Natural killer cell treated with Interleukin-12 subunit alpha and Interleukin-12 subunit beta and Interleukin-15 and Interleukin-18, amount 100 ng/mL, for 72 hours (primary cell): ENCODE data around the gene PIGBOS1. TPM values are rescaled to one million over a fixed set of nuclear protein-coding genes. Genes with fewer than 3 reads are reported as not detected.
A peak's percentile ranks its signal among the peaks of the same experiment; 100 is the strongest.
"Not testable (repeated sequence)": the region's sequence is repeated elsewhere in the genome, so short reads cannot be mapped to it uniquely, and the experiment has no call there.

Experiments
- ATAC-seq, 2 donors: fragments of 150-1000 bp; cut with Tn5 transposase in 1 of 2; sonication (Bioruptor Pico), chemical (Tn5 transposase) in 1 of 2; 2 replicates each; pipeline ENCODE4 v1.10.0; 2021
- DNase-seq: peaks from one replicate; pipeline ENCODE4 v3.0.0; 2022; ENCODE audit warnings: low spot score
- H3K27ac Mint-ChIP-seq, 2 donors: 1 replicate in 1 of 2; 2 replicates in 1 of 2; pipeline ENCODE4 v1.8.0; 2022; ENCODE audit warnings: mixed read lengths in 2 of 2, mild to moderate bottlenecking in 1 of 2, moderate library complexity in 1 of 2
- H3K27me3 Mint-ChIP-seq, 2 donors: 1 replicate in 1 of 2; 2 replicates in 1 of 2; pipeline ENCODE4 v1.8.0; 2022; ENCODE audit warnings: mixed read lengths in 2 of 2
- H3K36me3 Mint-ChIP-seq: one replicate; pipeline ENCODE4 v1.8.0; 2022; ENCODE audit warnings: mixed read lengths
- H3K4me1 Mint-ChIP-seq, 2 donors: 1 replicate in 1 of 2; 2 replicates in 1 of 2; pipeline ENCODE4 v1.8.0; 2022; ENCODE audit warnings: low read depth in 2 of 2, mixed read lengths in 2 of 2, mild to moderate bottlenecking in 1 of 2
- H3K4me3 Mint-ChIP-seq: one replicate; pipeline ENCODE4 v1.8.0; 2022; ENCODE audit warnings: mixed read lengths
- H3K9me3 Mint-ChIP-seq: 2 replicates; pipeline ENCODE4 v1.8.0; 2022; ENCODE audit warnings: mixed read lengths
- total RNA-seq, 2 donors: library from RNA; stranded (reverse); gene quantifications; one replicate each; pipeline ENCODE4 v1.2.3, GENCODE V29; 2022

Gene PIGBOS1
- total RNA-seq, 2 donors from 2014 or later: 13.2 to 13.3 TPM

- Mint-ChIP-seq H3K36me3 (peaks cover 32% of the 10 kb centered on the region), H3K4me1 (peaks cover 72 to 74% of the 10 kb centered on the region in 2 donors), H3K4me3 (peak overlapping the region; percentile 84), H3K27ac (peak overlapping the region; percentile 97 to 99)
- H3K27me3 Mint-ChIP-seq, DNase-seq, ATAC-seq, H3K9me3 Mint-ChIP-seq: not testable (repeated sequence)
These were observed 32.3 kb downstream of the PIGBOS1 start for GRCh38 chr15:55286442-55287189.

DNA sequence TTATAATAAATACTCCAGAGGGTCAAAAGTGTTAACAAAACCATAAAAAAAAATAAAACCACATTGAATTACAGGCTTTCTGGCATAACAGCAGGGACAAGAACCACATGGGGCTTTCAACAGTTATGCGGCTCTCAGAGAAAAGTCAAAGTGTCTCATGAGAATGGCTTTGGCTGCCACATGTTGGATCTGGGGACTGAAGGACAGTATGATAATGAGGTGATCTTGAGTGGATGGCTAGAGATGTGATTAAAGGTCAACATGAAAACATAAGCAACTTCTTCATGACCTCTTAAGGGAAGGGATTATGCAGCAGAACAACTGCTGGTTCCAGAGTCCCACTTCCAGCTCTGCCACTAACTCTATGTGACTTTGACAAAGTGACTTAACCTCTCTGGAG, 34.5 kb downstream of the PIGBOS1 start:
- peak overlapping the region; percentile 97 to 99 for H3K27ac Mint-ChIP-seq
- ATAC-seq: no peak
- H3K4me3 Mint-ChIP-seq: peak overlapping the region; percentile 84
- H3K4me1 Mint-ChIP-seq: peaks cover 87 to 90% of the 10 kb centered on the region in 2 donors
- H3K27me3 Mint-ChIP-seq: no peaks in the 10 kb centered on the region
- peaks cover 39% of the 10 kb centered on the region for H3K36me3 Mint-ChIP-seq
- no peaks in the 10 kb centered on the region for H3K9me3 Mint-ChIP-seq
- DNase-seq: no peak

- Mint-ChIP-seq H3K27ac (peak overlapping the region; percentile 97 to 99), H3K27me3 (no peaks in the 10 kb centered on the region), H3K4me3 (peak overlapping the region; percentile 84), H3K4me1 (peaks cover 89 to 95% of the 10 kb centered on the region in 2 donors), H3K9me3 (no peaks in the 10 kb centered on the region), H3K36me3 (peaks cover 35% of the 10 kb centered on the region)
- DNase-seq (no peak), ATAC-seq (peak in 1 of 2 donors; percentile 51)
These were observed 35.4 kb downstream of the PIGBOS1 start for GRCh38 chr15:55283379-55284147.

DNA sequence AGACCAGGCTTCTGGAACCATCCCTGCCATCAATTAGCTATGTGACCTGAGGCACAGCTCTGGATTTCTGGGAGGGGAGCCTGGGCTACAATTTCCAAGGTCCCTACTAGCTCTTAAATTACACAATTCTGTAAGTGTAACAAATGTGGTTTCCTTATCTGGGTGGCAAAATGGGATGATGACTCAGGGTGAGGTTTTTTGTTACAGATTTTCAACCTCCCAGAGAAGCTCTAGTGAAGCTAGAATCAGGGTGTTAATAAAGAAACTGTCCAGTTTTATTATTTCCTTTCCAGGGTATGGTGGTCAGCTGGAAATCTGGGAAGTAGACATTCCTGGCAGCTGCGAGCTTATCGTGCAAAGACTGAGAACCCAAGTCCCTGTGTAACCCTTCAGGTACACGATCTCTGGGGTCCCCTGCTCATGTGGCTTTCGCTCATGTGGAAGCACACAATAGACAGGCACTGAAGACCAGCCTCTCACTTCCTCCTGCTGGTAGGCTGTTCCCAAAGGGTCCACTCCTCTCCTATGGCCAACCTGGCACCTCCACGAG, 36.6 kb downstream of the PIGBOS1 start:
- peak; percentile 56 to 77 for ATAC-seq
- peaks cover 34% of the 10 kb centered on the region for H3K36me3 Mint-ChIP-seq
- H3K4me3 Mint-ChIP-seq: peak overlapping the region; percentile 84
- peak overlapping the region; percentile 97 to 99 for H3K27ac Mint-ChIP-seq
- no peaks in the 10 kb centered on the region for H3K9me3 Mint-ChIP-seq
- H3K27me3 Mint-ChIP-seq: no peaks in the 10 kb centered on the region
- DNase-seq: peak; percentile 77
- peaks cover 92 to 96% of the 10 kb centered on the region in 2 donors for H3K4me1 Mint-ChIP-seq

- ATAC-seq (no peak), DNase-seq (no peak)
- H3K27me3 Mint-ChIP-seq: no peaks in the 10 kb centered on the region
- peak overlapping the region; percentile 97 to 99 for H3K27ac Mint-ChIP-seq
- peak overlapping the region; percentile 84 for H3K4me3 Mint-ChIP-seq
- peaks cover 93 to 96% of the 10 kb centered on the region in 2 donors for H3K4me1 Mint-ChIP-seq
- no peaks in the 10 kb centered on the region for H3K9me3 Mint-ChIP-seq
- peaks cover 34% of the 10 kb centered on the region for H3K36me3 Mint-ChIP-seq
These were observed 37.2 kb downstream of the PIGBOS1 start for GRCh38 chr15:55281517-55282228.

- Mint-ChIP-seq H3K4me3 (peak overlapping the region; percentile 84), H3K4me1 (peaks cover 88 to 96% of the 10 kb centered on the region in 2 donors), H3K27ac (peak overlapping the region; percentile 97 to 99), H3K36me3 (peaks cover 27% of the 10 kb centered on the region)
- H3K9me3 Mint-ChIP-seq, ATAC-seq, DNase-seq, H3K27me3 Mint-ChIP-seq: not testable (repeated sequence)
These were observed 38.3 kb downstream of the PIGBOS1 start for GRCh38 chr15:55280589-55280988.

- peak overlapping the region; percentile 97 to 99 for H3K27ac Mint-ChIP-seq
- H3K36me3 Mint-ChIP-seq: peaks cover 27% of the 10 kb centered on the region
- H3K27me3 Mint-ChIP-seq: no peaks in the 10 kb centered on the region
- peak; percentile 83 to 84 for ATAC-seq
- peaks cover 88 to 96% of the 10 kb centered on the region in 2 donors for H3K4me1 Mint-ChIP-seq
- DNase-seq: peak; percentile 84
- H3K9me3 Mint-ChIP-seq: no peaks in the 10 kb centered on the region
- H3K4me3 Mint-ChIP-seq: peak overlapping the region; percentile 84
These were observed 39.1 kb downstream of the PIGBOS1 start for GRCh38 chr15:55279746-55280351.

GRCh38 chr15:55279100-55279745, 39.7 kb downstream of the PIGBOS1 start:
- Mint-ChIP-seq H3K4me3 (peak overlapping the region; percentile 84), H3K27me3 (no peaks in the 10 kb centered on the region), H3K4me1 (peaks cover 82 to 92% of the 10 kb centered on the region in 2 donors), H3K9me3 (no peaks in the 10 kb centered on the region), H3K27ac (peak overlapping the region; percentile 97 to 99), H3K36me3 (peaks cover 24% of the 10 kb centered on the region)
- DNase-seq: no peak
- ATAC-seq: no peak

DNA sequence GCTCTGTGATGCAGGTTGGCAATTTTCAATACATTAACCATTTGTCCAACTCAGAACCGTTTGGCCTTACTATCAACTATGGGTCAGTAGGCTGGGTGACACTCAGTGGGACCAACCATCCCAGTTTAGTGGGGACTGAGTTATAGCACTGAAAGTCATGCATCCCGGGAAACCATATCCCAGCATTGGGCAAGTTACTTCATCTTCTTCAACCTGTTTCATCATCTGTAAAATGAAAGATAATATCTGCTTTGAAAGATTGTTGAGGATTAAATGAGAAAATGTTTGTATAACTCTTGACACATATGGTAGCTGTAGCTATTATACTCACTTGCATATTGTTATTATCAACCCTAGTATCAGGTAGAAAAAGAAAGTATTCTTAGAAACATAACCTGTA, 41.2 kb downstream of the PIGBOS1 start:
- no peaks in the 10 kb centered on the region for H3K27me3 Mint-ChIP-seq
- peak overlapping the region; percentile 97 to 99 for H3K27ac Mint-ChIP-seq
- H3K9me3 Mint-ChIP-seq: no peaks in the 10 kb centered on the region
- peak overlapping the region; percentile 84 for H3K4me3 Mint-ChIP-seq
- H3K36me3 Mint-ChIP-seq: peaks cover 36% of the 10 kb centered on the region
- DNase-seq (no peak), ATAC-seq (no peak)
- H3K4me1 Mint-ChIP-seq: peaks cover 84 to 92% of the 10 kb centered on the region in 2 donors

DNA sequence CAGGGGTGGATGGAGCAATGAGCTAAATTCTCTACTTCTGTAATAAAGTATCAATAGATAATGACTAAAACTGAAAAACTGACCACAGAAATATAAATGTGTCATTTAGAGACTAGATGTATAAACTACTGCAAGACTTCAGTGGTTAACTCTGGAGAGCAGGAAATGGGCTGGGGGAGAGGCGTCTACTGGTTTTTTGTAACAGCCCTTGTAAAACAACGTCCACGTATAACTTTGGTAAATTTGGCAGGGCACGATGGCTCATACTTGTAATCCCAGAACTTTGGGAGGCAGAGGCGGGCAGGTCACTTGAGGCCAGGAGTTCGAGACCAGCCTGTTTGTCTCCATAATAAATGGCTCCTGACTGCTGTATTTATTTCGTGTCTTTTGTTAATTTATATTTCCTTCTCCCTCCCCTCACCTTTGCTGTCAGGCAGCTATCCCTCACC, 41.8 kb downstream of the PIGBOS1 start:
- peak; percentile 85 to 89 for ATAC-seq
- Mint-ChIP-seq H3K4me3 (peak overlapping the region; percentile 84), H3K27me3 (no peaks in the 10 kb centered on the region), H3K4me1 (peaks cover 81 to 90% of the 10 kb centered on the region in 2 donors), H3K9me3 (no peaks in the 10 kb centered on the region), H3K36me3 (peaks cover 39% of the 10 kb centered on the region), H3K27ac (peak overlapping the region; percentile 97 to 99)
- peak; percentile 90 for DNase-seq

- Mint-ChIP-seq H3K4me1 (peaks cover 79 to 90% of the 10 kb centered on the region in 2 donors), H3K9me3 (no peaks in the 10 kb centered on the region), H3K27ac (peak overlapping the region; percentile 97 to 99), H3K36me3 (peaks cover 38% of the 10 kb centered on the region), H3K4me3 (peak overlapping the region; percentile 84), H3K27me3 (no peaks in the 10 kb centered on the region)
- DNase-seq (no peak), ATAC-seq (no peak)
These were observed 42.6 kb downstream of the PIGBOS1 start for GRCh38 chr15:55276324-55276723.

DNA sequence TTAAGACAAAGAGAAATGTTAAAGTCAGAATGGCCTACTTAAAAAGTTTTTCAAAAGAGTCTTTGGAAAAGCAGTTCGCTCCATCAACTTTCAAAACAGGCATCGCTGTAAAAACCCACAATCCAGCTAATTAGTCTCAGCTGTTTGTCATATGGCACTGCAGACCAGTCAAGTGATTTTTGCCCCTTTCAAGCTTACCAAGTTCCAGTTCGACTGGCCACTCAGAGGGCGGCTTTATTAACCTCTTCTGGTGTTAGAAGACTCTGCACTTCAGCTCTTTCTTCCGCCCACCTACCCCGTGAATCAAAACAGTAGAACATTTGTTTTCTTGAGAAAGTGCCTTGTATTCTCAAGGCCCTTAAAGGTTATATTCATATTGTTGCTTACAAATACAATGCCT, 48.6 kb downstream of the PIGBOS1 start:
- Mint-ChIP-seq H3K27me3 (no peaks in the 10 kb centered on the region), H3K27ac (peak overlapping the region; percentile 96 to 97), H3K9me3 (no peaks in the 10 kb centered on the region), H3K36me3 (peaks cover 65% of the 10 kb centered on the region), H3K4me1 (peaks cover 82 to 92% of the 10 kb centered on the region in 2 donors), H3K4me3 (peak overlapping the region; percentile 86)
- no peak for ATAC-seq
- no peak for DNase-seq
